Measurements from ENCODE around the gene SPTLC2.

Gene SPTLC2

GRCh38 chr14:77610553-77610952, 5.9 kb downstream of the SPTLC2 start:
- Histone ChIP-seq H3K9ac (ENCODE audit: low read length in 5 of 5) (no peak overlapping the region), H3K27me3 (ENCODE audit: control insufficient read depth in 5 of 5, insufficient read depth in 4 of 5, low read length in 5 of 5) (no peaks in the 10 kb centered on the region), H3K9me3 (ENCODE audit: control insufficient read depth in 5 of 5, low read length in 5 of 5) (no peaks in the 10 kb centered on the region), H3K4me3 (ENCODE audit: low read depth in 1 of 5, low read length in 5 of 5) (no peak overlapping the region), H3K27ac (ENCODE audit: low read depth, low read length) (no peak overlapping the region), H3K4me1 (ENCODE audit: control insufficient read depth in 5 of 5, insufficient read depth in 5 of 5, low read length in 5 of 5) (peaks cover 3 to 30% (median 9%) of the 10 kb centered on the region in 5 donors), H3K36me3 (ENCODE audit: control insufficient read depth in 5 of 5, insufficient read depth in 5 of 5, low read length in 5 of 5) (no peaks in the 10 kb centered on the region)

- H3K4me3 ChIP-seq (ENCODE audit: low read depth in 1 of 5, low read length in 5 of 5), result no peak overlapping the region
- H3K9me3 ChIP-seq (ENCODE audit: control insufficient read depth in 5 of 5, low read length in 5 of 5), result no peaks in the 10 kb centered on the region
- H3K9ac ChIP-seq (ENCODE audit: low read length in 5 of 5), result no peak overlapping the region
- H3K4me1 ChIP-seq (ENCODE audit: control insufficient read depth in 5 of 5, insufficient read depth in 5 of 5, low read length in 5 of 5), result peaks cover 3 to 27% (median 3%) of the 10 kb centered on the region in 5 donors
- H3K36me3 ChIP-seq (ENCODE audit: control insufficient read depth in 5 of 5, insufficient read depth in 5 of 5, low read length in 5 of 5), result no peaks in the 10 kb centered on the region
- H3K27ac ChIP-seq (ENCODE audit: low read depth, low read length), result no peak overlapping the region
- no peaks in the 10 kb centered on the region for H3K27me3 ChIP-seq (ENCODE audit: control insufficient read depth in 5 of 5, insufficient read depth in 4 of 5, low read length in 5 of 5)
These were observed 6.5 kb downstream of the SPTLC2 start for GRCh38 chr14:77609922-77610321.

- Histone ChIP-seq H3K27me3 (ENCODE audit: control insufficient read depth in 5 of 5, insufficient read depth in 4 of 5, low read length in 5 of 5) (no peaks in the 10 kb centered on the region), H3K9me3 (ENCODE audit: control insufficient read depth in 5 of 5, low read length in 5 of 5) (no peaks in the 10 kb centered on the region)
These were observed 8.6 kb downstream of the SPTLC2 start for GRCh38 chr14:77607741-77608302.

GRCh38 chr14:77605392-77605972, 11.0 kb downstream of the SPTLC2 start:
- Histone ChIP-seq H3K27me3 (ENCODE audit: control insufficient read depth in 5 of 5, insufficient read depth in 4 of 5, low read length in 5 of 5) (no peaks in the 10 kb centered on the region), H3K4me3 (ENCODE audit: low read depth in 1 of 5, low read length in 5 of 5) (no peak overlapping the region), H3K4me1 (ENCODE audit: control insufficient read depth in 5 of 5, insufficient read depth in 5 of 5, low read length in 5 of 5) (peaks cover 0 to 40% (median 3%) of the 10 kb centered on the region in 5 donors), H3K27ac (ENCODE audit: low read depth, low read length) (no peak overlapping the region), H3K36me3 (ENCODE audit: control insufficient read depth in 5 of 5, insufficient read depth in 5 of 5, low read length in 5 of 5) (no peaks in the 10 kb centered on the region), H3K9ac (ENCODE audit: low read length in 5 of 5) (no peak overlapping the region), H3K9me3 (ENCODE audit: control insufficient read depth in 5 of 5, low read length in 5 of 5) (no peaks in the 10 kb centered on the region)

More at GRCh38 chr14:77607741-77608302, 8.6 kb downstream of the SPTLC2 start:
- Histone ChIP-seq H3K36me3 (ENCODE audit: control insufficient read depth in 5 of 5, insufficient read depth in 5 of 5, low read length in 5 of 5) (no peaks in the 10 kb centered on the region), H3K4me3 (ENCODE audit: low read depth in 1 of 5, low read length in 5 of 5) (no peak overlapping the region), H3K27ac (ENCODE audit: low read depth, low read length) (peak overlapping the region; percentile 50), H3K4me1 (ENCODE audit: control insufficient read depth in 5 of 5, insufficient read depth in 5 of 5, low read length in 5 of 5) (peaks cover 2 to 37% (median 3%) of the 10 kb centered on the region in 5 donors), H3K9ac (ENCODE audit: low read length in 5 of 5) (peak overlapping the region in 1 of 5 donors; percentile 8)

GRCh38 chr14:77603654-77604255, 12.7 kb downstream of the SPTLC2 start:
- no peaks in the 10 kb centered on the region for H3K9me3 ChIP-seq (ENCODE audit: control insufficient read depth in 5 of 5, low read length in 5 of 5)
- no peaks in the 10 kb centered on the region for H3K36me3 ChIP-seq (ENCODE audit: control insufficient read depth in 5 of 5, insufficient read depth in 5 of 5, low read length in 5 of 5)
- no peaks in the 10 kb centered on the region for H3K27me3 ChIP-seq (ENCODE audit: control insufficient read depth in 5 of 5, insufficient read depth in 4 of 5, low read length in 5 of 5)
- H3K9ac ChIP-seq (ENCODE audit: low read length in 5 of 5), result no peak overlapping the region
- H3K4me3 ChIP-seq (ENCODE audit: low read depth in 1 of 5, low read length in 5 of 5), result no peak overlapping the region
- H3K4me1 ChIP-seq (ENCODE audit: control insufficient read depth in 5 of 5, insufficient read depth in 5 of 5, low read length in 5 of 5), result peaks cover 0 to 54% (median 3%) of the 10 kb centered on the region in 5 donors
- H3K27ac ChIP-seq (ENCODE audit: low read depth, low read length), result no peak overlapping the region

- Histone ChIP-seq H3K27me3 (ENCODE audit: control insufficient read depth in 5 of 5, insufficient read depth in 4 of 5, low read length in 5 of 5) (no peaks in the 10 kb centered on the region), H3K4me1 (ENCODE audit: control insufficient read depth in 5 of 5, insufficient read depth in 5 of 5, low read length in 5 of 5) (peaks cover 0 to 53% (median 1%) of the 10 kb centered on the region in 5 donors), H3K4me3 (ENCODE audit: low read depth in 1 of 5, low read length in 5 of 5) (no peak overlapping the region), H3K36me3 (ENCODE audit: control insufficient read depth in 5 of 5, insufficient read depth in 5 of 5, low read length in 5 of 5) (no peaks in the 10 kb centered on the region), H3K27ac (ENCODE audit: low read depth, low read length) (no peak overlapping the region), H3K9me3 (ENCODE audit: control insufficient read depth in 5 of 5, low read length in 5 of 5) (no peaks in the 10 kb centered on the region), H3K9ac (ENCODE audit: low read length in 5 of 5) (no peak overlapping the region)
These were observed 13.4 kb downstream of the SPTLC2 start for GRCh38 chr14:77603031-77603430.

- Histone ChIP-seq H3K36me3 (ENCODE audit: control insufficient read depth in 5 of 5, insufficient read depth in 5 of 5, low read length in 5 of 5) (peaks cover 0 to 2% (median 2%) of the 10 kb centered on the region in 5 donors), H3K4me1 (ENCODE audit: control insufficient read depth in 5 of 5, insufficient read depth in 5 of 5, low read length in 5 of 5) (peaks cover 0 to 43% (median 0%) of the 10 kb centered on the region in 5 donors), H3K9ac (ENCODE audit: low read length in 5 of 5) (no peak overlapping the region), H3K4me3 (ENCODE audit: low read depth in 1 of 5, low read length in 5 of 5) (no peak overlapping the region), H3K27ac (ENCODE audit: low read depth, low read length) (no peak overlapping the region), H3K27me3 (ENCODE audit: control insufficient read depth in 5 of 5, insufficient read depth in 4 of 5, low read length in 5 of 5) (no peaks in the 10 kb centered on the region), H3K9me3 (ENCODE audit: control insufficient read depth in 5 of 5, low read length in 5 of 5) (no peaks in the 10 kb centered on the region)
These were observed 14.4 kb downstream of the SPTLC2 start for GRCh38 chr14:77601846-77602619.

GRCh38 chr14:77599889-77600288, 16.5 kb downstream of the SPTLC2 start:
- Histone ChIP-seq H3K27me3 (ENCODE audit: control insufficient read depth in 5 of 5, insufficient read depth in 4 of 5, low read length in 5 of 5) (no peaks in the 10 kb centered on the region), H3K9me3 (ENCODE audit: control insufficient read depth in 5 of 5, low read length in 5 of 5) (no peaks in the 10 kb centered on the region), H3K9ac (ENCODE audit: low read length in 5 of 5) (no peak overlapping the region), H3K36me3 (ENCODE audit: control insufficient read depth in 5 of 5, insufficient read depth in 5 of 5, low read length in 5 of 5) (peaks cover 7 to 19% (median 11%) of the 10 kb centered on the region in 5 donors), H3K27ac (ENCODE audit: low read depth, low read length) (no peak overlapping the region), H3K4me3 (ENCODE audit: low read depth in 1 of 5, low read length in 5 of 5) (no peak overlapping the region), H3K4me1 (ENCODE audit: control insufficient read depth in 5 of 5, insufficient read depth in 5 of 5, low read length in 5 of 5) (peaks cover 0 to 38% (median 0%) of the 10 kb centered on the region in 5 donors)

GRCh38 chr14:77598366-77599070, 17.9 kb downstream of the SPTLC2 start:
- H3K9ac ChIP-seq (ENCODE audit: low read length in 5 of 5), result no peak overlapping the region
- peaks cover 0 to 36% (median 4%) of the 10 kb centered on the region in 5 donors for H3K4me1 ChIP-seq (ENCODE audit: control insufficient read depth in 5 of 5, insufficient read depth in 5 of 5, low read length in 5 of 5)

More at GRCh38 chr14:77598366-77599070, 17.9 kb downstream of the SPTLC2 start:
- Histone ChIP-seq H3K36me3 (ENCODE audit: control insufficient read depth in 5 of 5, insufficient read depth in 5 of 5, low read length in 5 of 5) (peaks cover 10 to 21% (median 14%) of the 10 kb centered on the region in 5 donors), H3K4me3 (ENCODE audit: low read depth in 1 of 5, low read length in 5 of 5) (no peak overlapping the region), H3K9me3 (ENCODE audit: control insufficient read depth in 5 of 5, low read length in 5 of 5) (no peaks in the 10 kb centered on the region), H3K27me3 (ENCODE audit: control insufficient read depth in 5 of 5, insufficient read depth in 4 of 5, low read length in 5 of 5) (no peaks in the 10 kb centered on the region), H3K27ac (ENCODE audit: low read depth, low read length) (peak overlapping the region; percentile 2)
